Activated T-cell treated with anti-CD3 and anti-CD28 coated beads for 24 hours (primary cell): ENCODE results near the gene CENPU.
"Not testable (repeated sequence)": the region's sequence is repeated elsewhere in the genome, so short reads cannot be mapped to it uniquely, and the experiment has no call there.

Experiments
- DNase-seq: peaks from one replicate; pipeline ENCODE4 v3.0.0-alpha.2; 2020; ENCODE audit warnings: low read depth

Gene CENPU

GRCh38 chr4:184664445-184665210 lies 69.3 kb downstream of the CENPU start:
- DNase-seq, result no peak

DNA sequence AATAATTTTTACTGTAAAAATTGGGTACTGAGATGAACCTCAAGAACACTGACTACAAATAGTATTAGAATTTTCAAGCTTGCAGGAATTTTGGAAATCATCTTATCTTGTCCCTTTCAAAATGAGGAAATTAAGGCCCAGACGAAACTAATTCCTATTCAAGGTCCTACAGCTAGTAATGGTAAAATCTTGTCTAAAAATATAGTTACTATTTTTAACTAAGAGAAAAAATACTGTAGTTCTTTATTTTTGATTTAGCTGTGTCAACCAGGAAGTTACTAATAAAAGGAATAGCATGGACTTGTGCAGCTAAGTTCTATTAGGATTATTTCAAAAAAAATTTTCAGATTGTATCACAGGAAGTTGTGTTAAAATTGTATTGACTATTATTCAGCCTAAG lies 71.7 kb downstream of the CENPU start:
- DNase-seq, result no peak

DNA sequence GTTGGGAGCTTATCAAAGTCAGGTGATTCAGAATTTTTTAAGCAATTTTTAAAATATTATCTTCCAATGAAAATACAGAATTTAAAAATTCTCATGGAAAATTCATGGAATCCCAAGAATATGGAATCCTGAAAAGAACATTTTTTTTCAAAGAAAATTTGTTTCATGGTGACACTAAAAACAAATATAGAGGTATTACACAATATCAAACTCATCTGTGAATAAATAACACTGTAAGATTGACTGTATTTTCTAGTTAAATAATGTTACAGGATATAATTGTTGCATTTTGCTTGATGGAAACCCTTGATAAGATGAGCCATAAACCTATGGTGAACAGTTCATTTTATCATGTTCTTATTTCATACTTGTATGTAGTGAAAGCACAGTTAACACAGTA lies 72.9 kb downstream of the CENPU start:
- DNase-seq, result no peak

DNA sequence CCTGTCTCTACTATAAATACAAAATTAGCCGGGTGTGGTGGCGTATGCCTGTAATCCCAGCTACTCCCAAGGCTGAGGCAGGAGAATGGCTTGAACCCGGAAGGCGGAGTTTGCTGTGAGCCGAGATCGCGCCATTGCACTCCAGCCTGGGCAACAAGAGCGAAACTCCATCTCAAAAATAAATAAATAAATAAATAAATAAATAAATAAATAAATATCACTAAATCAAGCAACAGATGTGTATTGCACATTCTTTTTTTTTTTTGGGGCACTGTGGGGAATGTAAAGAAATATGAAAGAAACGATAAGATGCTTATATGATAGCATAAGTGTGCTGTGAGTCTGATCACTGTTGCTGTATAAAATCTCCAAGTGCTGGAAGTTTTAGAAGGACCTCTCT lies 76.1 kb downstream of the CENPU start:
- DNase-seq, result not testable (repeated sequence)

DNA sequence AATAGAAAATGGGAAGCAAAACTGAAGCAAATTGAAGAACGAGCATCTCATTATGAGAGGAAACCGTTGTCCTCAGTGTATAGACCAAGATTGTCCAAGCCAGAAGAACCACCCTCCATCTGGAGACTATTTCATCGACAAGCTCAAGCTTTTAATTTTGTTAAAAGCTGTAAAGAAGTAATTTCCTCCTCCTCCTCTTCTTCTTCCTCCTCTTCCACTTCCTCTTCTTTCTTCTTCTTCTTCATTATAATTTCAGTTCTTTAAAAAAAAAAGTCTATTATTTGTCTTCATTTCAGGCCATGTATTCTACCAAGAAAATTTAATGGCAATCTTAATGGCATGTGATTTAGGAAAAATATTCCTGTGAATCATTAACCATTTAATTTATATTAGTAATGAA lies 76.8 kb downstream of the CENPU start:
- no peak for DNase-seq

DNA sequence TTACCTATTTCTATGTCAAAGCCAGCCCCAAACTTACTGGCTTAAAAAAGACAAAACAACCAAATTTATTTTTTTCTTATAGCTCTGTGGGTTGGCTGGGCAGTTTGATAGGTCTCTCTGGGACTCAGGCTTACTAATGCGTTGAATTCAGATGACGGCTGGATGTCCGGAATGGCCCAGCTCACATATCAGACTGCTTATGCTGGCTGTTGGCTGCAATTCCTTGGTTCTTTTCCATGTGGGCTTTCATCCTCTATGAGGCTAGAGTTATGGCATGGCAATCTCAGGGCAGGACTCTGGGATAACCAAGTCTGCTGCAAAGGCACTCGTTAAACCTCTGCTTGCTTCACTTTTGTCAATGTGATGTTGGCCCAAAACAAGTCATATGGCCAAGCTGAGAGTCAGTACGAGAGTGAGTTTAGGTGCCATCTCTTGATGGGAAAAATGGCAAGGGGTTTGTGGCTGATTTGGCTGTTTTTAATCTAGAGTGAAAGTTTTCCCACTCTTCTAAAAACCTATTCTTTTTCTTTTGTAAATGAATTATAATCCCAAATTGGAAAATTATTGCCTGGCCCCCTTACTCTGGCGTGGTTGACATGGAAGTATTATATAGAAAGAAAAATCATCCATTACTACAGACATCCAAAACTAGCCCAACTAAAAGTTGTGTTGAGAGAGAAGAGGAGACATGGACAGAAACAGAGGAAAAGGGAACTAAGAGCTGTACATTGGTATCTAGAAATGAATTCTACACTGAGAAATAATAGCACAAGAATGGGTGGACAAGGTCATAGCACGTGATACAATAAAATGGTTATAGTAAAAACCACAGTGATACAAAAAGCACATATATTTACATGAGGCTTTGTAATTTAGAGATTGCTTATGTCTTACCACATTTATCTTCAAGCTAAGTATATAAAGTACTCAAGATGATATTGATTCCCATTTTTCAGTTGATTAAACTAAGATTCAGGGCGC lies 77.7 kb downstream of the CENPU start:
- DNase-seq, result no peak

DNA sequence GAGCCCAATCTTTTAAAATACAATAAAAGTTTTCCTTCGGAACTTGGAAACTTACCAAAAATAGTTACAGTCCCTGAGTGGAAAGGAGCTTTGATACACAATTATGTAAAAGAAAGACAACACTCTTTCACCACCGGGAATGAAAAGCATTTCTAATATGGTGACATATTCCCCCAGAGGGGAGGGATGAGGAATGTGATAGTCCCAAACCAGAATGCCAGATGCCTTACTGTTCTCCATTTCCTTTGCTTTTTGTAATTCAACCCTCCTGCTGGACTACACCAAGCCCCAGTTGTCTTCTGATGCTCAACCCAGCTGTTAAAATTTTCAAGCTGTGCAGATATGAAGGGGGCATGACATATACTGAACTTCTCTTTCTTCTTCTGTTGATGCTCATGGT lies 80.2 kb downstream of the CENPU start:
- DNase-seq, result no peak

- not testable (repeated sequence) for DNase-seq
Observed at GRCh38 chr4:184652681-184653080, 81.2 kb downstream of the CENPU start.

DNA sequence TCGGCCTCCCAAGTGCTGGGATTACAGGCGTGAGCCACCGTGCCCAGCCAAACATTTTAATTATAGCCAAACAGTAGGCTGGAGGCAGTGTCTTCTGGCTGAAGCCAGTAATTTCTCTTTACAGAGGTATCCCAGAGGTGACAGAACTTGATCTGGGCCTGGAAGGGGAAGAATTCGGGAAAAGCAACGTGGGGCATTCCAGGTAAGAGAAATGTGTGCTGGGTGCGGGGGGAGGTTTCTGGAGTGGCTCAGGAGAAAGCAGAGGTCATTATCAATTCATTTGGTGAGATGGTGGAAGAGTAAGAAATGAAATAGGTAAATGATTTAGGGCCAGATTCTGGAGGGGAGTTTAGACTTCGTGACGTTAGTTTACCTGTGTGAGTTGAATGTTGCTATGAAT lies 82.0 kb downstream of the CENPU start:
- DNase-seq, result no peak

DNA sequence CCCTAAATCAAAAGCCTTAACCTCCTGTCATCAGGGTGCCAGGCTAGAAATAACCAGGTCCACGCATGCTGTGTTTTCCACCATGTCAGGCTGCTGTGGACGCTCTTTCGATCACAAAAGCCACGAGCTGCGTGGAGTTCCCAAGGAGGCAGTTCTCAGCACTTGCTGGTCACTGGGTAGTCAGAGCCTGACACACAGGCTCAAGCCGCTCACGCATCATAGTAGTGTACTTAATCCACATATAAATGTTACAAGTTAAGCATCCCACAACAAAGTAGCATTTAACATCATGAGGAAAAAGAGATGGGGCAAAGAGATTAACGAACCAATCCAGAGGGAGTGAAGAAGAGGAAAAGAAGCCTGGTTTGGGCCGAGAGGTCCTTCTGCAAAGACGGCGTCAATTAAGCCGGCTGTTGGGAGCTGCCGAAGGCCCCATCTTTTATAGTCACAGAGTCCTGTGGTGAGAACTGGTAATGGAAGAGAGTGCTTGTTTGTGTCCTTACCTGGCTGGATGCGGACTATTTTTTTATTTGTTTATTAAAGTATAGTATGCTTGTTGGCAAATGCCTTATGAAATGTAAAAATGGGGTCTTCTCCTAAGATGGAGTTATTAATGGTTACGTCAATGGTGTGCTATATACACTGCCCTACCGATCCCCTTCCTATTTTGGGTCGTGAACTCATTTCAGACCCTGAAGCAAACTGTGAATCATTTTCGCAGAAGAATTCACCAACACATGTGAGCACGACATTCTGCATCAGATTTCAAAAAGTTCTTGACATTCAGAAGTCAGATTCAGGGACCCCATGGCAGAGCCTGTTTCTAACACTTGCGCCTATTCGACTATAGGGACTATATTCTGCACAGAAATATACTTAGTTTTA lies 83.7 kb downstream of the CENPU start:
- no peak for DNase-seq

- peak; percentile 96 for DNase-seq
Observed at GRCh38 chr4:184649026-184649970, 84.6 kb downstream of the CENPU start, which contains the start of the genes CASP3 and PRIMPOL. CASP3 (minus strand) TSS chr4:184649447; CDS start chr4:184638453, 10,994 bp downstream. PRIMPOL (plus strand) TSS chr4:184649738; CDS start chr4:184657141, 7,403 bp downstream.

DNA sequence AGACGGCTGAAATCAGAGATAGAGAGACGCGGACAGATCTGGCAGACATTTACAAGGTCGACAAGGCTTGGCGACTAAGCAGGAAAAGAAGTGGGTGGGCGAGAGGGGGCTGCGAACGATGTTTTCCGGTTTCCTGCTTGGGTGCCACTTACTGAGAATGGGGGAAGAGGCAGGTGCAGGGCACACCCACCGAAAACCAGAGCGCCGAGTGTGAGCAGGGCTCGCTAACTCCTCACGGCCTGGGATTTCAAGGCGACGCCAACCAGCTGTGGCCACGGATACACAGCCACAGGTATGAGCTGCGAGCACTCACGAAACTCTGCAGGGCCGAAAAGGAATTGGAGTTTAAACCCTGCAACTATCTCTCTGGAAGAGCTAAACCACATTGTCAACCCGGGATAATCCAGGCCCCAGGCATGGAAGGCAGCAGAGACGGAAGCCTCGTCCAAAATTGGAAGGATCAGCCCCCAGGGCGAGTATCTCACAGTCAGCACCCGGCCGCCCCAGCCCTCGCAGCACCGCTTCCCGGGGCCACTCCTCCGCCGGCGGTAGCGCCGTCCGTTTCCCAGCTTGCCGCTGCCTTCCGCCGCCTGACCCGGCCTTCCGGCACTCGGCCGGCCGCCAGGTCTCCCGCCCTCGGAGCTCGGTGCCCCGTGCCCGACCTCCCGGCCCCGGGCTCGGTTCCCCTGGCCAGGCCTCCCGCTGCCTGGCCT lies 85.4 kb downstream of the CENPU start:
- DNase-seq, result peak; percentile 19

- no peak for DNase-seq
Observed at GRCh38 chr4:184648054-184648312, 85.9 kb downstream of the CENPU start.

DNA sequence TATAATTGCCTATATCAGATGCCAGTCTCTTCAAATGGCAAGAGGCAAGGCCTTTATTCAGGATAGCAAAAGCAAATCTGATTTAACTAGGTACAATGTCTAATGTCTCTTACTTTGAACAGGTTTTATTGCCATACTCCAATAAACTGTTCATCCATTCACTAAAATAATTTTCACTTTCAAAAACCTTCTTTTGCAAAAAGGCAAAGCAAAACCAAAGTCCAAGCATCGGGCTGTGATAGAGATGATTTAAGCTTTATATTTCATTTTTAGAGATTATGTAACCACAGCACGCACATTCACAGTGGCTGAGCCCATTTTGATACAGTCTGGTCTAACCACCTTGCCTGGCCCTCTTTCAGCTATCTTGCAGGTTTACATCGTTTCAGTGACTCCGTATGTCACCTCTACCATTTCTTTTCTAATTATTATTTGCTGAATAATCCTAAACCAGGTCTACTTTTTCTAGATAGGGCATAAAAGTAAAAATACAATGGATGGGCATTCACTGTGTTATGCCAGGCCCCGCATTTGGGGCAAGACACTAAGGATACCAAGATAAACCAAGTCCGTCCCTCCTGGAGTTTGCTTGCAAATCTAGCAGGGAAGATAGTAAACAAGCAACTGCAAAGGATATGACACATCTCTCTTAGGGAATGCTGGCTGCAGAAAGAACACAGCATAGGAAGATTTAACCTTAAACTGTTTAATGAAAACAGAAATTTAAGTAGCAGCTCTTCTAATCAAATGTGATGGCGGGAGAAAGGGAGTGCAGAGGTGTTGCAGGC lies 86.4 kb downstream of the CENPU start:
- no peak for DNase-seq

GRCh38 chr4:184645904-184646610 lies 87.8 kb downstream of the CENPU start:
- DNase-seq, result no peak

DNA sequence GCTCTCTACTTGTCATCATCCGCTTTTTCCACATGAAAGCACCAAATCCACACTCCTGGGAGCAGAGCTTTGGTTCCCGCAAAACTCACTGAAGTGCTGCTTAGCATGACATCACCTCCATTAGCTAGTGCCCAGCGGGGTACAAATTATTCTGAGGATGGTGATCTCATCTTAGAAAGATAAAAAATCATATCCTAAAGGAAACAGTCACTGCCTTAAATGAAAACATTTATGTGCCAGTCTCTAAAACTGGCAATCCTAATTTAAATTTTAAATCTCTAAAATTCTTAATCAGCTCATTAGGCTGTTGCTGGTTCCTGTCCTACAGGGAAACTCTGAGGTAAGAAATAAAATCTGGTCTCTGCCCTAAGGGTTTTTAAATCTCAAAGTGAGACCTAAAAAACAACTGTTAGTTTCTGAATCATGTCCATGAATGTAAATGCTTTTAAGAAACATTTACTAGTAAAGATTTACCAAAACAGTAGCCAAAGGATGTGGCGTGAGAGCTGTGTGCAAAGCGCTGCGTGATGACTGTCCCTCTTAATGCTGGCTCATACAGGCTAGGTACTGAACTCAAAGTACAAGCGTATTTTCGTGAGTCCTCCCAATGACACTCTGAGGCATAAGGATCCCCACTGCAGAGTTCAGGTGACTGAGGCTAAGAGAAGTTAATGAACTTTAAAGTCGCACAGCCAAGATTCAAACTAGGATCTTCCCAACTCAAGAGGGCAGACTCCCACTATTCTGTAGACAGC lies 89.2 kb downstream of the CENPU start:
- DNase-seq, result no peak
